Calu3 (cell line): Measurements from ENCODE around the gene PGF. TPM values are rescaled to one million over a fixed set of nuclear protein-coding genes. Genes with fewer than 3 reads are reported as not detected.

Experiments used
- BruUV-seq: library from RNA; stranded (reverse); fragments of 400-500 nt; replicated peaks from 2 replicates; lab custom pipeline; 2021; lab: Mats Ljungman, UMichigan
- CTCF ChIA-PET: fragments of 300-600 bp; sonication (Branson Sonifier 250); formaldehyde crosslinking; loops from one replicate; lab custom pipeline; 2022; ENCODE audit warnings: antibody characterized with exemption; lab: Charles Lee
- DNase-seq: peaks from one replicate; pipeline ENCODE4 v3.0.0; 2022
- H3K27ac Mint-ChIP-seq: one replicate; pipeline ENCODE4 v1.8.0; 2022; ENCODE audit warnings: mixed read lengths; ENCODE audit not compliant: unreplicated experiment
- H3K27me3 Mint-ChIP-seq: one replicate; pipeline ENCODE4 v1.8.0; 2022; ENCODE audit warnings: mixed read lengths; ENCODE audit not compliant: unreplicated experiment
- H3K36me3 Mint-ChIP-seq: one replicate; pipeline ENCODE4 v1.8.0; 2022; ENCODE audit warnings: mild to moderate bottlenecking, moderate library complexity, mixed read lengths; ENCODE audit not compliant: insufficient read depth, unreplicated experiment
- H3K4me1 Mint-ChIP-seq: one replicate; pipeline ENCODE4 v1.8.0; 2022; ENCODE audit warnings: mild to moderate bottlenecking, low read depth, mixed read lengths; ENCODE audit not compliant: unreplicated experiment
- H3K4me3 Mint-ChIP-seq: one replicate; pipeline ENCODE4 v1.8.0; 2022; ENCODE audit warnings: mild to moderate bottlenecking, low read depth, moderate library complexity, mixed read lengths; ENCODE audit not compliant: unreplicated experiment
- H3K9me3 Mint-ChIP-seq: one replicate; pipeline ENCODE4 v1.8.0; 2022; ENCODE audit warnings: low read depth, mixed read lengths; ENCODE audit not compliant: unreplicated experiment
- CTCF ChIP-seq: fragments of 200-600 bp; IDR thresholded peaks from one replicate; pipeline ENCODE4 v1.8.0; 2022; ENCODE audit warnings: antibody characterized with exemption; ENCODE audit not compliant: unreplicated experiment
- intact Hi-C: fragments of 100-400 bp; cut with micrococcal nuclease; formaldehyde crosslinking; loops from one replicate; pipeline ENCODE4 v1.10.0; 2022; ENCODE audit not compliant: unreplicated experiment
- total RNA-seq: library from RNA; stranded (reverse); gene quantifications from 2 replicates; pipeline ENCODE4 v1.2.3, GENCODE V29; 2022

Gene PGF
- total RNA-seq, 1 experiment from 2014 or later, result 2.1 TPM

GRCh38 chr14:74941676-74942097, 13.7 kb downstream of the PGF start:
- H3K27me3 Mint-ChIP-seq, result no peaks in the 10 kb centered on the region
- TF ChIP-seq CTCF, result no peak
- H3K4me1 Mint-ChIP-seq, result peaks cover 19% of the 10 kb centered on the region
- DNase-seq, result no peak
- CTCF ChIA-PET, result no interaction called here
- H3K9me3 Mint-ChIP-seq, result no peaks in the 10 kb centered on the region
- H3K27ac Mint-ChIP-seq, result no peak overlapping the region
- no peaks in the 10 kb centered on the region for H3K36me3 Mint-ChIP-seq
- H3K4me3 Mint-ChIP-seq, result no peak overlapping the region
- intact Hi-C loops, result loop anchor here (5.0 kb wide), 1 partner anchor 61 kb away; the partner anchor contains the start of gene EIF2B2
- no TSS peak for BruUV-seq

- DNase-seq, result no peak
- Mint-ChIP-seq H3K36me3 (no peaks in the 10 kb centered on the region), H3K4me3 (no peak overlapping the region), H3K4me1 (peaks cover 13% of the 10 kb centered on the region), H3K27ac (no peak overlapping the region), H3K9me3 (no peaks in the 10 kb centered on the region), H3K27me3 (no peaks in the 10 kb centered on the region)
- no peak for TF ChIP-seq CTCF
- BruUV-seq, result no TSS peak
- intact Hi-C loops, result loop anchor here (5.0 kb wide), 1 partner anchor 61 kb away; the partner anchor contains the start of gene EIF2B2
- CTCF ChIA-PET, result no interaction called here
Observed at GRCh38 chr14:74940956-74941565, 14.3 kb downstream of the PGF start.

- H3K36me3 Mint-ChIP-seq, result no peaks in the 10 kb centered on the region
- intact Hi-C loops, result no loop called here
- TF ChIP-seq CTCF, result no peak
Observed at GRCh38 chr14:74938531-74939495, 16.6 kb downstream of the PGF start.

GRCh38 chr14:74937171-74937570, 18.2 kb downstream of the PGF start:
- H3K4me1 Mint-ChIP-seq, result peaks cover 11% of the 10 kb centered on the region
- CTCF ChIA-PET, result no interaction called here
- H3K36me3 Mint-ChIP-seq, result no peaks in the 10 kb centered on the region
- intact Hi-C loops, result no loop called here
- DNase-seq, result no peak
- peaks cover 11% of the 10 kb centered on the region for H3K27me3 Mint-ChIP-seq
- no peak overlapping the region for H3K27ac Mint-ChIP-seq
- H3K4me3 Mint-ChIP-seq, result no peak overlapping the region
- TF ChIP-seq CTCF, result no peak
- BruUV-seq, result no TSS peak
- no peaks in the 10 kb centered on the region for H3K9me3 Mint-ChIP-seq

More at GRCh38 chr14:74938531-74939495, 16.6 kb downstream of the PGF start:
- Mint-ChIP-seq H3K27me3 (no peaks in the 10 kb centered on the region), H3K27ac (no peak overlapping the region), H3K4me1 (peaks cover 11% of the 10 kb centered on the region), H3K4me3 (no peak overlapping the region), H3K9me3 (no peaks in the 10 kb centered on the region)
- CTCF ChIA-PET, result interaction anchor here (1.4 kb wide), 1 partner anchor 9 kb away, joined by 4 read pairs; no protein-coding TSS in a partner anchor
- BruUV-seq, result no TSS peak
- DNase-seq, result no peak
